ENCODE results near the gene RMND1. TPM values are rescaled to one million over a fixed set of nuclear protein-coding genes. Genes with fewer than 3 reads are reported as not detected.
"Not testable (repeated sequence)": the region's sequence is repeated elsewhere in the genome, so short reads cannot be mapped to it uniquely, and the experiment has no call there.

RMND1 gene
- 18.2 and 34.1 TPM in 2 replicates for total RNA-seq

- DNase-seq (ENCODE audit: extremely low read depth, low read depth, low spot score), result peak; percentile 97
Observed at GRCh38 chr6:151451950-151452749, at the start of gene RMND1. Gene RMND1 (minus strand): TSS chr6:151452126. CDS start chr6:151445811, 6,315 bp downstream.

GRCh38 chr6:151499551-151499950, 47.6 kb upstream of the RMND1 start:
- no peak for DNase-seq (ENCODE audit: extremely low read depth, low read depth, low spot score)

- DNase-seq (ENCODE audit: extremely low read depth, low read depth, low spot score), result no peak
Observed at GRCh38 chr6:151498327-151498726, 46.4 kb upstream of the RMND1 start.

GRCh38 chr6:151497905-151498304, 46.0 kb upstream of the RMND1 start:
- DNase-seq (ENCODE audit: extremely low read depth, low read depth, low spot score), result no peak

- DNase-seq (ENCODE audit: extremely low read depth, low read depth, low spot score), result no peak
Observed at GRCh38 chr6:151495380-151495779, 43.5 kb upstream of the RMND1 start.

- DNase-seq (ENCODE audit: extremely low read depth, low read depth, low spot score), result no peak
Observed at GRCh38 chr6:151494936-151495320, 43.0 kb upstream of the RMND1 start.

GRCh38 chr6:151494235-151494935, 42.5 kb upstream of the RMND1 start:
- no peak for DNase-seq (ENCODE audit: extremely low read depth, low read depth, low spot score)

GRCh38 chr6:151493804-151494234, 41.9 kb upstream of the RMND1 start, which contains the start of gene CCDC170:
Gene CCDC170 (plus strand): TSS chr6:151494017. CDS start chr6:151494129, 112 bp downstream.
- no peak for DNase-seq (ENCODE audit: extremely low read depth, low read depth, low spot score)

- no peak for DNase-seq (ENCODE audit: extremely low read depth, low read depth, low spot score)
Observed at GRCh38 chr6:151493161-151493803, 41.4 kb upstream of the RMND1 start.

- DNase-seq (ENCODE audit: extremely low read depth, low read depth, low spot score), result no peak
Observed at GRCh38 chr6:151490996-151491395, 39.1 kb upstream of the RMND1 start.

- no peak for DNase-seq (ENCODE audit: extremely low read depth, low read depth, low spot score)
Observed at GRCh38 chr6:151488226-151488625, 36.3 kb upstream of the RMND1 start.

- DNase-seq (ENCODE audit: extremely low read depth, low read depth, low spot score), result no peak
Observed at GRCh38 chr6:151483994-151484393, 32.1 kb upstream of the RMND1 start.

GRCh38 chr6:151482290-151482689, 30.4 kb upstream of the RMND1 start:
- no peak for DNase-seq (ENCODE audit: extremely low read depth, low read depth, low spot score)

GRCh38 chr6:151481786-151482185, 29.9 kb upstream of the RMND1 start:
- no peak for DNase-seq (ENCODE audit: extremely low read depth, low read depth, low spot score)

- DNase-seq (ENCODE audit: extremely low read depth, low read depth, low spot score), result no peak
Observed at GRCh38 chr6:151478670-151479069, 26.7 kb upstream of the RMND1 start.

GRCh38 chr6:151477726-151478125, 25.8 kb upstream of the RMND1 start:
- DNase-seq (ENCODE audit: extremely low read depth, low read depth, low spot score), result no peak

GRCh38 chr6:151475653-151476523, 24.0 kb upstream of the RMND1 start:
- no peak for DNase-seq (ENCODE audit: extremely low read depth, low read depth, low spot score)

GRCh38 chr6:151464702-151465101, 12.8 kb upstream of the RMND1 start:
- DNase-seq (ENCODE audit: extremely low read depth, low read depth, low spot score), result no peak

GRCh38 chr6:151461673-151462072, 9.7 kb upstream of the RMND1 start:
- no peak for DNase-seq (ENCODE audit: extremely low read depth, low read depth, low spot score)

- not testable (repeated sequence) for DNase-seq (ENCODE audit: extremely low read depth, low read depth, low spot score)
Observed at GRCh38 chr6:151455751-151456398, 3.9 kb upstream of the RMND1 start.

Data from glomerular endothelial cell (primary cell).